GM18505 (cell line): Measurements from ENCODE around the gene TSPAN9.

Source experiments
- ATAC-seq: cut with Tn5 transposase; IDR thresholded peaks from one replicate; pipeline ENCODE4 v1.9.1; 2021; ENCODE audit not compliant: unreplicated experiment
- POLR2A ChIP-seq: IDR thresholded peaks from 4 replicates; pipeline ENCODE4 v1.6.1; 2011; ENCODE audit warnings: borderline replicate concordance; ENCODE audit not compliant: insufficient read depth, insufficient read length; ENCODE audit errors: extremely low read depth

The TSPAN9 gene

DNA sequence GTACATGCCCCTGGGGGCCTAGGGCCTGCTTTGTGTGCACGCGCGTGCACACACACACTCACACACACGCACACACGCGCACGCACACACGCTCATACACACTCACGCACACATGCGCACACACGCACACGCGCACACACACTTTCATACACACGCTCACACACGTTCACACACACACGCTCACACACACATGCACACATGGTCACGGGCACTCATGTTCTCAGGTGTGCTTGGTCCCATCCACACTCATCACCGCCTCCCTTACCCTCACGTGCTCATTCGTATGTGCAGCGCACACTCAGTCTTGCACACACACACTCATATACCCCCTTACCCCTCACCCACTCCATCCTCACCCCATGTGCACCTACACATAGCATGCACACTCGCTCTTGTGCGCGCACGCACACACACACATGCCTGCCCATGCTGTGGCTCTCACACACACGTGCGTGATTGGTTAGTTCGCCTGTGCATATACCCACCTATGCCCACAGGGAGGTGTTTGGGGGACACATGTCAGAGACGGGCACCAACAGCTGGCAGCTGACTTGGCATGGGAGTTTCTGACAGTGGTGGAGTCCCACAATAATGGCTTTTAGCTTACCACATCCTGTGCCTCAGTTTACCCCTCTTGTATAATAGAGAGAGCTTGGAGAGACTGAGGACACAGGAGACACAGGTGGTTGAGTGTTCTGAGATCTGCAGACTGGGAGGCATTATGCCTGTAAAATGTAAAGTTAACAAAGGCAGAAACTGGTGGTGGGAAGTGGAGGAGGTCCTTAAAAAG lies 28.7 kb downstream of the TSPAN9 start:
- ATAC-seq, result no peak
- no peak for TF ChIP-seq POLR2A

DNA sequence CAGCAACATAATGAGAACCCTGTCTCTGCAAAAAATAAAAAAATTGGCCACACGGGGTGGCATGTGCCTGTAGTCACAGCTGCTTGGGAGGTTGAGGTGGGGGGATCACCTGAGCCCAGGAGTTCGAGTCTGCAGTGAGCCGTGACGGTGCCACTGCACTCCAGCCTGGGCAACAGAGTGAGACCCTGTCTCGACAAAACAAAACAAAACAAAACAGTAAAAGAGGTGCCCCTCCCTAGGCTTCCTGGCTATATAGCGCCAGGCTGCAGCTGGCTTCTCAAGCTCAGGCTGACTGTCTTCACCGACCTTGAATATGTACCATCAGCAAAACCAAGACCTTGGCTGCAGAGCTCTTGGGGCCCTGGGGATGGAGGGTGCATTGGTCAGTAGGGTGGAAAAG lies 29.4 kb downstream of the TSPAN9 start:
- no peak for ATAC-seq
- no peak for TF ChIP-seq POLR2A

DNA sequence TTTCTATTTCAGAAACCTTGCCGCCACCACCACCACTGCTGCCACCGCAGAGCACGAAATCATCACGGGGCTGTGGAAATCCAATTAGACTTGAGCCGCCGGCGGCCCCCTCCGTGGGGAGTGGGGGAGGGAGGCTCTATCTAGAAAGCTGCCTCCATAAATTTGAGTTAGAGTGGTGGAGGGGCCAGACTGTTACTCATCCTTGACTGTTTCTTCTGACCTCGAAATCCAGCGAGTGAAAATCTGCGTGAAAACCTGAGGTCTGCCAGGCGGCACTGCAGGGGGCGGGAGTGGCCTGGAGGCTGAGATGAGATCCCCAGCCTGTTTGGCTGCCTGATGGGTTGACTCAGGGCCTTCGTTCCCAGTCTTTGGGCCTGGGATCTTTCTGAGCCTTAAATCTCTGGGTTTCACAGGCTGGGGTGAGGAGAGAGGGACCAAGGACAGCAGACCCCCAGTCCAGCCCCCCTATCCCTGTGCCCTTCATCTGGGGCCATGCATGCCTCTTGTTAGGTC lies 29.9 kb downstream of the TSPAN9 start:
- no peak for ATAC-seq
- no peak for TF ChIP-seq POLR2A

DNA sequence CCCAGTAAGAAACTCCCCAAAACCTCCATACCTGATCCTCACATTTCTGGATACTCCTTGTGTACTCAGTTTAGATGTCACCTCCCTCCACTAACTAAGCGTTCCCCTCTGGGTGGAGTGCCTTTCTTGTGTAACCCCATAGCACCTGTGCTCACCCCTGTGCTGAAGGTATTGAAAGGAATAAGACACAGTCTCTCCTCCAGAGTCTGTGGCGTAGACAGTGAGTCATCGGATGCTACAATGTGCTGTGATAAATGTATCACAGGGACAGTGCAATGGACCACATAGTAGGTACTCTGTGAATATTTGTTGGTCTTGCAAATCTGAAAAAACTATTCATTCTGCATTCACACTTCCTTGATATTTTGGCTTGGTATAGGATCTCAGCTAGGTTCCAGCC lies 30.8 kb downstream of the TSPAN9 start:
- no peak for TF ChIP-seq POLR2A
- ATAC-seq, result no peak

DNA sequence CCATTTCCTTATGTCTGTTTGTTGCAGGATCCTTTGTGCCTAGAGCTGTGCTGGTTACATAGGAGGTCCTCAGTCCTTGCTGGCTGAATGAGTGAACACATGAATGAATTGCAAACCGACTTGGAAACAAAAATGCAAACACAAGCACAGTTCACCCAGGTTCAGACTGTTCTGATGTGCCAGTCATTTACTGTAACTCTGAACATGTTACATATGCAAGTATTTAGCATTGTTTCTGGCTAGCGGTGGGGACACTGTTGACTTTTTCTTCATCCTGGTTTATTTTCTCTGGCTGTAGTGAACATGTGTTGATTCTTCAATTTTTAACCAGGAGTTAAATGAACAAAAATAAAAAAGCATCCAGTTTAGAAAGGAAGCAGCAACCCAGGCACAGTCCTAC lies 33.4 kb downstream of the TSPAN9 start:
- no peak for TF ChIP-seq POLR2A
- no peak for ATAC-seq

DNA sequence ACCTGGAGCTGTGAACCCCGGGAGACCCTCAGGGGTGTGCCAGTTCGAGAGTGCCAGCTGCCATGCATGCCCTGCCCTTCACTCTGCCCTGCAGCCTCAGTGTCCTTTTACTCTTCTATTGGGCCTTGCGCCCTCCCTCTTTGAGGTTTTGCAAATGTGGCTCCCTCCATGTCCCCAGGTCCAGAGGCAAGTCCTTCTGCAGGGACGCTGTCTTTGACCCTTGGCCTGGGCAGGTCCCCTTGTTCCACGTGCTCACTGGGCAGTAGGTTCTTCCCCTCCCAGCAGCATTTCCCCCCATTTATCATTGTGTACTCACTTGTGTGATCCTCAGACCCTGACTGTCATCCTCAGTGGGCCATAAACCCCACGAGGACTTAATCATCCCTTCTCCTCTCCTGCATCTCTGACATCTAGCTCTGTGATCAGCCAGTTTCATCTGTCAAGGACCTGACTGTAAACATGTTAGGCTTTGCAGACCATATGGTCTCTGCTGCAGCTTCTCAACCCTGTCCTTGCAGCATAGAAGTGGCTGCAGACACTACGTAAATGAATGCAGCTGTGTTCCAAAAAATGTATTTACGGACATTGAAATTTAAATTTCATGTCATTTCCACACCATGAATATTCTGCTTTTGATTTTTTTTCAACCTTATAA lies 36.6 kb downstream of the TSPAN9 start:
- TF ChIP-seq POLR2A, result no peak
- ATAC-seq, result no peak

DNA sequence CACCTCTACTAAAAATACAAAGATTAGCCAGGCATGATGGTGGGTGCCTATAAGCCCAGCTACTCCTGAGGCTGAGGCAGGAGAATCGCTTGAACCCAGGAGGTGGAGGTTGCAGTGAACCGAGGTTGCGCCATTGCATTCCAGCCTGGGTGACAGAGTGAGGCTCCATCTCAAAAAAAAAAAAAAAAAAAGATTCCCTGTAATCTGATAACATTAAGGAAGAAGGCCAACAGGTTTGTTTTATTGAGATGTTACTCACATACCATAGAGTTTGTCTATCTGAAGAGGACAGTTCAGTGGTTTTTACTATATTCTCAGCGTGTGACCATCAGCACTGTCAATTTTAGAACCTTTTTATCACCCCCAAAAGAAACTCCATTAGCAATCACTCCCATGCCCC lies 37.5 kb downstream of the TSPAN9 start:
- no peak for TF ChIP-seq POLR2A
- no peak for ATAC-seq

DNA sequence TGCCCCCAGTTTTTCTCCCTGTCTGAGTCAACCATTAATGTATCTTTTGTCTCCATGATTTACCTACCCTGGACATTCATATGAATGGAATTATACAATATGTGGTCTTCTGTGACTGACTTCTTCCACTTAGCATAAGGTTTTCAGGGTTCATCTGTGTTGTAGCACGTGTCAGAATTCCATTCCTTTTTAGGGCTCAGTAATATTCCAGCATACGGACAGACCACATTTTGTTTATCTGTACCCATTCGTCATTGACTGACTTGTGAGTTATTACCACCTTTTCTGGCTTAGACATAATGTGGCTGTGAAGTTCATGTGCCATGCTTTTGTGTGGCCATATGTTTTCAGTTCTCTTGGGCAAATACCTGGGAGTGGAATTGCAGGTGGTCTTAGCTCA lies 37.9 kb downstream of the TSPAN9 start:
- no peak for TF ChIP-seq POLR2A
- no peak for ATAC-seq

DNA sequence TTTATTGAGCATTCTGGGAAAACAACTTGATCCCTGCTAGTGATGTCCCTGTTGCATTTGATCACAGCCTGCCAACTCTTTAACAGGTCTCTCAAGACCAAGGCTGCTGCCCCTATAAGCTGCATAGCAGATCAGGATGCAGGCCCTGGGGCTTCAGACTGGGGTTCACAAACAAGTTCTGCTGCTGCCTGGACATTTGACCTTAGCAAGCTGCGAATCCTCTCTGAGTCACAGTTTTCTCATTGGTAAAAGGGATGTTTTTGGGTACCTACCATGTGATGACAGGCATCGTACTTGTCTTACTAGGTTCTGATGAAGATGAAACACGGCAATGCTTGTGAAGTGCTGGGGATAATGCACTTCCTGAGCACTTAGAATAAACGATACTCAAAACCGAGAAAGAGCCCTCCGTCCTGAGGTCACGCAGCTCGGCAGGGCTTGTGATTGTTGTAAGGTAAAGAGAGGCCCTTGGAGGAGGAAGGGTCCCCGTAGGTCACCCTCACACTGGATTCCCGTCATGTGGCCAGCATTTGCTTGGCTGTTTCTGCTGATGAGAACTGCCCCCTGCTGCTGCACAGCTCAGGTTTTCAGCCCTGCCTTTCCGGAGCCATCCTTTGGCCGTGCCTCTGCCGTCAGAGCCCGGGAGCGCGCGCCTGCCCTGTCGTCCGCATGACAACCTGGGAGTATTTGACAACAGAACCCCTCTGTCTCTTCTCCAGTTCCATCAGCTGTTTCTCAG lies 39.1 kb downstream of the TSPAN9 start:
- ATAC-seq, result no peak
- TF ChIP-seq POLR2A, result no peak

DNA sequence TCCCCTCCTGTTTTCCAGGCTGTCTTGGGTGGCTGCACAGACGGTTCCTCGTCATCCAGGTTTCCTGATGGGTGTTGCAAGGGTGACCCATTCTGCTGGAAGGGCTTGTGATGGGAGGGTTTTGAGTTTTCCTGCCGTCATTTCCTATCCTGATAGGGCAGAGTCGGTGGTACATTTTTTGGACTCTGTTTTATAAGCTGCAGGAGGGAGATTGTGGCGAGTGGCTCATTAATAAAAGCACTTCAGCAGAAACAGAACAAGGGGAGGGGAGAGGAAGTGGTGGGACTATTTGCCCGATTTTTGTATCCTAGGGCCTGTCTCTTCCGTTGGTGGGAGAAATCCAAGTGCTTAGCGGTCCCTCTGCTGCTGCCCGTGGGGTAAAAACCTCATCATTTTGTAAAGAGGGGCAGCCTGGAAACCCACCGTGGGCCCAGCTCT lies 40.0 kb downstream of the TSPAN9 start:
- no peak for ATAC-seq
- TF ChIP-seq POLR2A, result no peak

DNA sequence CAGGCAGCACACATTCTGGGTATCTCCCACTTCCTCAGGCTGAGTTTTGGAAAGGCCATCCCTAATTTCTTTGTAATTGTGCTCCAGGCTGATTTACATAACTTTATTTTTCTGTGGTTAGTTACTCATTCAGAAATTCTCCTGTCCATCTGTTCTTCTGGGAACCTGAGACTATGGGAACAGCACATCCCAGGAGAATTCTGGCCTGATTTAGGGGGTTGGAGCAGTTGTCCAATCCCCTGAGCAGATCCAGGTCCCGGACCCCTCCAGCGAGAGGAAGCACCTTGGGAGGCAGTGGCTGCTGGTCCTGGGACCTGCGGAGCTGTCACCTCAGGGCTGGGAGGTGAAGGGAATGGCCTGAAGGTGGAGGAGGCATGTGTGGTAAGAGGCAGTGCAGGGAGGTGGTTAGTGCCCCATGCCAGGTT lies 40.4 kb downstream of the TSPAN9 start:
- no peak for TF ChIP-seq POLR2A
- ATAC-seq, result no peak

DNA sequence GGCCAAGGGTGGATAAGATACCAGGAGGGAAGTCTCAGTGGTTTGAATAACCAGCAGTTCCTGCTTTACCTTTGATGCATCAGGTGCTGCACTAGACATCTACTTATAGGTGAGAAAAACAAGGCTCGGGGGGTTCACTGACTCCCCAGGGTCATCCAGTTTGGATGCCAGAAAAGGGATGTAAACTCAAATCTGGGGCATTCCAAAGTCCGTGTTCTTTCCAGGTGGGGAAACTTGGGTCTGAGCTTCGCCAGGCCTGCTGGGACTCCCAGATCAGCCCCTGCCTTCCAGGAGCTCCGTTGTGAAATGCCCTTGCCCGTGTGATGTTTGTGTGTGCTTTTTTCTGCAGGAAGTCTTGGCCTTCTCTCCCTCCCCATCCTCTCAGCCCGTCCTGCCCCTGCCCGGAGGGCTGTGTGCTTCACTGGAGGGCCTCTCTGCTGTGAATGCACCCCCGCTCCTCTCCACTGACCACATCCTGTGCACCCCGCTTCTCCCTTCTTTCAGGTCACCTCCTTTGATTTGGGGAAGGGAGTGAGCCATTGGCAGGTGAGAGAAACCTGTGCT lies 42.1 kb downstream of the TSPAN9 start:
- no peak for TF ChIP-seq POLR2A
- no peak for ATAC-seq
